GM12878 (cell line): Measurements from ENCODE around the gene BCR.

Experiments
- EP300 ChIP-seq, 2 experiments: fragments of 150-350 bp in 1 of 2; IDR thresholded peaks; 2 replicates each; pipeline ENCODE4 v1.6.1; 2011 to 2012; ENCODE audit warnings: low read depth in 2 of 2, low read length in 2 of 2, borderline replicate concordance in 1 of 2, improper control_type of control experiment in 1 of 2, inconsistent platforms in 1 of 2; ENCODE audit not compliant: control insufficient read depth in 1 of 2
- GABPA ChIP-seq: IDR thresholded peaks from 2 replicates; pipeline ENCODE4 v1.6.1; 2014; ENCODE audit warnings: antibody characterized with exemption, low read depth, mild to moderate bottlenecking, inconsistent platforms
- JUNB ChIP-seq: IDR thresholded peaks from 2 replicates; pipeline ENCODE4 v1.6.1; 2016; ENCODE audit warnings: antibody characterized with exemption, mild to moderate bottlenecking
- PAX5 ChIP-seq: IDR thresholded peaks from 2 replicates; pipeline ENCODE4 v1.6.1; 2011; ENCODE audit warnings: low read depth, low read length, borderline replicate concordance
- POLR2AphosphoS5 ChIP-seq: IDR thresholded peaks from 2 replicates; pipeline ENCODE4 v1.6.1; 2011; ENCODE audit warnings: mild to moderate bottlenecking, low read length, inconsistent platforms

DNA sequence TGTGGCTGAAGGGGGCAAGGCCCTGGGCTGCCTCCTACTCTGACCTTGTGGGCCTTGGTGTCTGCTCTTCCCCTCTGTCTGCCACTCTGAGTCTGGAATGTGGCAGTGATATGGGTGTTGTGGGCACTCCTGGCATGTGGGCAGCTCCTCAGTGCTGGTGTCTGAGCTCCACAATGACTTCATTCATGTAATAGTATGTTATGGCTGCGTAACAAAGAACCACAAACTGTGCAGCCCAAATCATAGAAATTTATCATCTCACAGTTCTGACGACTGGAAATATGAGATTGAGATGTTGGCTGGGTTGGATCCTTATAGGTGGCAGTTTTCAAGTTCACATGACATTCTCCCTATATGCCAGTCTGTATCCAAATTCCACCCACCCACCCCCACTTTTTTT lies 59.1 kb downstream of the BCR start:
- TF ChIP-seq PAX5 (no peak), POLR2AphosphoS5 (no peak), JUNB (no peak), GABPA (no peak), EP300 (IDR thresholded peaks at IDR 0.05; ENCODE audit: borderline replicate concordance in 1 of 2, control insufficient read depth in 1 of 2, low read depth in 2 of 2, low read length in 2 of 2) (no peak)
